Stimulated activated CD8-positive, alpha-beta memory T cell treated with anti-CD3 and anti-CD28 coated beads, Interleukin-2, amount 100 ng/mL, for 1 hour (primary cell): ENCODE results near the gene BUD31.
"Not testable (repeated sequence)": the region's sequence is repeated elsewhere in the genome, so short reads cannot be mapped to it uniquely, and the experiment has no call there.

Source experiments
- DNase-seq, 2 donors: peaks; one replicate each; pipeline ENCODE4 v3.0.0-alpha.2; 2020; ENCODE audit warnings: low read depth in 2 of 2

BUD31 gene

DNA sequence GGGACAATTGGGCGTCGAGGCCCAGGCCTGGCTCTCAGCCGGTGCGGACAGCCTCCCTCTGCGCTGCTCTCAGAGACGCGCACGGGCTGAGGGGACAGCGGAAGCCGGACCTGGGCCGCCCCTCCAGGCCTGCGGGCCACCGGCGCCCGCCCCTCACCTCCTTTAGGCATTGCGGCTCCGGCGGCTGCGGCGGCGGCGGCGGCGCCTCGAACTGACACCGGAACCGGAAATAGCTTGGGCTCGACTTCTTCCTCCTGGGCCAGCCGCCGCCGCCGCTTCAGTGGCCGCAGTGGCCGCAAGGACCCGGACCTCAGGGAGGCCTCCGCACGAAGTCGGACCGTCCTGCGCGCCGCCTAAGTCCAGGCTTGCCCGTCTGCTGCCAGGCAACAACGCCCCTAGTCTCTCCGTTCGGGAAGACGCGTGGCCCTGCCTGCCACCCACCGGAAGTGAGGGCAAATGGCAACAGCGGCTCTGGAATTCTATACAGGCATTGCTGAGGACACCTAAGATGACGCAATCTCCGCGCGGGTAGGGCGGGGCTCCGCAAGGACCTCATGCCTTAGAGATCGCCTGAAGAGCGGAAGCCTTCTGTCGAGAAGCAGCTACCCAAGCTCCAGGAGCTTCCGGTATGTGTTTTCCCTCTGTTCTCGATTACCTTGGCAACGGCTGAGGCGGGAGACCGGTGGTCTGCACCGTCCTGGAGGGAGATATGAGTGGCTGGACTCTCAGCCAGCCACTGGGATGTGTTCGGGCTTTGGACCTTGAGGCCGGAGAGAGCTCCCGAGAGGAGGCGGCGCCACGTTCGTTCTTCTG lies at the start of gene BUD31, which contains the start of gene PDAP1:
Gene BUD31 (plus strand): TSS at position 591 of the 813 bp plus-strand sequence. CDS start 2,124 bp downstream, outside the sequence.
Gene PDAP1 (minus strand): TSS at position 219 of the 813 bp plus-strand sequence. CDS start 49 bp downstream, at position 170.
- peak; percentile 88 to 91 for DNase-seq

DNA sequence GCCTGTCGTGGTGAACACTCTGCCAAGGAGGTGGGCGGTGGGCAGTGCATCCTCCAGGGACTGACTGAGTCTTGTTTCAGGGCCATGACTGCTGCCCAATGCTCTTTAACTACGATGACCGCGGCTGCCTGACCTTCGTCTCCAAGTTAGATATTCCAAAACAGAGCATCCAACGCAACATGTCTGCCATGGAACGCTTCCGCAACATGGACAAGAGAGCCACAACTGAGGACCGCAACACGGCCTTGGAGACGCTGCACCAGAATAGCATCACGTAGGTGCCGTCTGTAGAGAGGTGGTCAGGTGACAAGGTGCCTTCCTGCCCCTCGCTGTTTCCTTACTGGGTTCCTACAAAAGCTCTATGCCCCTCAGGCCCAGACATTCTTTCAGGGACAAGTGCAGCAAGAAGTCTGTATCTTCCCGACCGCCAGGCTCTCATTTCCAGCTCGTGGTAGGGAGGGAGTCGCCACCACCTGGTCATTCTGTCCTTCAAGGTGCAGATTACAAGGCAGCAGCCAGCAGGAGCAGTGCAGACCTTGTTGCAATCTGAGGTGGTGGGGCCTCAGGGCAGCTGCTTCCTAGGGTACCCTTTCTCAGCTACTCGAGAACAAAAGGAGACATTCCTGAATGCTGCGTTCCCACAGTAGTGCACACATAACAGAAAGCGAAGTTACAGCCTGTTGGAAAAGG lies 49.2 kb upstream of the BUD31 start:
- DNase-seq: no peak

DNA sequence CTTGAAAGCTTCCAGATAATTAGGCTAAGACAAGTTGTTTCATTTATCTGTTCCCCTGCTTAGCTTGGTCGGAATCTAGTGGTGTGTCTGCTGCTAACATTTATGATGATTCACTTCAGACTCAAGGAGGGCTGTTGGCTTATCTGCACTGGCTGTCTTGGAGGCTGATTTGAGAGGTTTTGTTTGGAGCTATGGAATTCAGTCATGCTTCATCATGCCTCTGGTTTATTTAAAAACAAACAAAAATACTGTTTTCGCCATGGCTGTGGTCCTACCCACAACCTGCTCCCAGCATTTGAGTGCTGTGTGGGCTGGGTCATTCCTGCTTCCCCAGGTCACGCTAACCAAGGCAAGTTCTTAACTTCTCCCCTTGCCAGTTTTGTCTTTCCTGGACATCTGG lies 46.0 kb upstream of the BUD31 start:
- DNase-seq: no peak

DNA sequence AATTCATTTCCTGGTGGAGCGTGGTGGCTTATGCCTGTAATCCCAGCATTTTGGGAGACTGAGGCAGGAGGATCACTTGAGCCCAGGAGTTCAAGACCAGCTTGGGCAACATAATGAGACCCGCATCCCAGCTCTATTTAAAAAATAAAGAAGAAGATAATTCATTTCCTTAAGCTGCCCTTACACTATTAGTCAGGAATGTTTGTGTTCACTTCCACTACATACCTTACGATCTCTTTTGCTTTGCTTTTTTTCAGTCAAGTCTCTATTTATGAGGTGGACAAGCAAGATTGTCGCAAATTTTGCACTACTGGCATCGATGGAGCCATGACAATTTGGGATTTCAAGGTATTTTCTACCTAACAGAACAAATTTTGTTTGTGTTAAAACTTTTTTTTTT lies 45.5 kb upstream of the BUD31 start:
- DNase-seq: no peak

DNA sequence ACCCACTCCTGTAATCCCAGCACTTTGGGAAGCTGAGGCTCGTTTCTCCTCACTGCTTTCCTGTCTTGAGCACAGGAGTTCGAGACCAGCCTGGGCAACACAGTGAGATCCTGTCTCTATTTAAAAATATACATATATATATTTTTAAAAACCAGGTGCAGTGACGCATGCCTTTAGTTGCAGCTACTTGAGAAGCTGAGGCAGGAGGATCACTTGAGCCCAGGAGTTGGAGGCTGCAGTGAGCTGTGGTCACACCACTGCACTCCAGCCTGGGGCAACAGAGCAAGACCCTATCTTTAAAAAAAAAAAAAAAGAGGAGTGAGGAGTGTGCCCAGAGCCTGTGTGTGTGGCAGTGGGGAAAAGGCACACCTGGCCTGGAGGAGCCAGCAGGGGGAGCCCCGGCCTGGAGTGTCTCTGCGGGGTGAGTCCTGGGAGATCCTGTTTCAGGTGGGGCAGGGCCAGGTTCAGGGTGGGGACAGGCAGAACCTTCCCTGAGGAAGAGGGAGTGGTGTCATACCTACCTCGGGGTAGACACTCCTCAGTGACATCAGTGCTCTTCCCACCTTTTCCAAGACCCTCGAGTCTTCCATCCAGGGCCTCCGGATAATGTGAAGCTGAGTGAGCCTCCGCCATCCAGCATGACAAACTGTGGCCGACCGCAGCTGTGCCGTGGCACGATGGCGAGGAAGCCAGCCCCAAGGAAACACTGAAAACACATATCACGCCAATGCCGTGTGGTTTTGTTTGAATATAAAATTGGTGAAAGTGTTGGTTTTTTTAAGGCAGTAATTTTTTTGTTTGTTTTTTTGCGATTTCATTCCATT lies 43.2 kb upstream of the BUD31 start:
- DNase-seq: peak; percentile 43 to 53

DNA sequence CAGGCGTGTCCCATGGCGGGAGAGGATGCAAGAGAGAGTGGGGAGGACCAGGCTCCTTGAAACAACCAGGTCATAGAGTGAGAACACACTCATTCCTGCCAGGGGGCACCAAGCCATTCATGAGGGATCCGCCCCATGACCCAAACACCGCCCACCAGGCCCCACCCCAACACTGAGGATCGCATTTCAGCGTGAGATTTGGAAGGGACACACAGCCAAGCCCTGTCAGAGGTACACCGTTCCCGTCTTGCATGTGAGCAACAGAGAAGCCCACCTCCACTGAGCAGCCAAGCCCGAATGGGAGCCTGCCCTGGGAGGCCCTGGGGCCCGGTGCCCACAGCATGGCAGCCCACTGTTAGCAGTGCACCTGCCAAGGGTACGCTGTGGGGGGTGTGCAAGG lies 42.1 kb upstream of the BUD31 start:
- no peak for DNase-seq

DNA sequence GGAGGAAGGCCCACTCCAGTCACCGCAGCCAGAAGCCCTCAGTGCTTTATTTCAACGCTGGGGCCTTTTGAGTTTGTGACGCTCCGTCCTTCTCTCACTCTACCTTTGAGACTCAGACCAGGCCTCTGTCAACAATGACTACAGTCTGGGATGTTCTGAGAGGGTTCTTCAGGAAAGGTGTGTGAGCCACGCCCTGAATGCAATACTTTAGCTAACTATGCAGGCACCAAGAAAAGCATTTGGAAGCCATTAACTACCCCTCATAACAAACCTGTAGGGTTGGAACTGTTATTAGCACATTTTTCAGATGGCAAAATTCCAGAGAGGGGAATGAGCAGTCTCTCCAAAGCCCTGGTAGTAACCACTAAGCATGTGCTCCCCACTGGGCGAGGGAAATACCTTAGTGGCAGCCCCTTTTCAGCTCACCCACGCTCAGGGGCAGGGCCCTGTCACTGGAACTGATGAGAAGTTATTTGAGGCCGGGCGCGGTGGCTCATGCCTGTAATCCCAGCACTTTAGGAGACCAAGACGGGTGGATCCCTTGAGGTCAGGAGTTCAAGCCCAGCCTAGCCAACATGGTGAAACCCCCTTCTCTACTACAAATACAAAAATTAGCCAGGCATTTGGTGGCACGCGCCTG lies 39.9 kb upstream of the BUD31 start:
- DNase-seq: no peak

DNA sequence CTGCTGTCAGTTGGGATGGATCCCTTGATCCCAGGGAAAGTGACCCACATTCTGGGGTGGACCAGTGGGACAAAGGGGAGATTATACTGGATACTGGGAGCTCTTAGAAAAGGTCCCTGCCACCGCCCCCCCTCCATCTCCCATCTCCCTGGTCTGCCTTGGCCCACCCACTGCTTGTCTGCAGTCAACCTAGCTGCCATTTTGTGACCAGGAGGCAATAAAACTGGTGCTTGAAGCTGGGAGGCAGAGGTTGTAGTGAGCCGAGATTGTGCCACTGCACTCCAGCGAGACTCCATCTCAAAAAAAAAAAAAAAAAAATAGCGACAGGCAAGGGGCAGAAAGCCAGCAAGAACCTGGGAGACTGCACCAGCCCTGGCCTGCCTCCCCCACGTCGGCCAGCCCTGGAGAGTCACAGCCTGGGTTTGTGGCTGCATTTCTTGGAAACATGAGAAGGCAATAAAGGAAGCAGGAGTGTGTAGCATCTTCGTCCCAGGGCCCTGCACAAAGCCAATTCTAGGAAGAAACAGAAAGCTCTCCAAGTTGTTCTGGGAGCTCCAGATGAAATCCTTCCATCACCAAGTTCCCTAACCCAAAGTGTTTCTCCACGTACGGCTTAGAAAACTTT lies 38.9 kb upstream of the BUD31 start:
- no peak for DNase-seq

DNA sequence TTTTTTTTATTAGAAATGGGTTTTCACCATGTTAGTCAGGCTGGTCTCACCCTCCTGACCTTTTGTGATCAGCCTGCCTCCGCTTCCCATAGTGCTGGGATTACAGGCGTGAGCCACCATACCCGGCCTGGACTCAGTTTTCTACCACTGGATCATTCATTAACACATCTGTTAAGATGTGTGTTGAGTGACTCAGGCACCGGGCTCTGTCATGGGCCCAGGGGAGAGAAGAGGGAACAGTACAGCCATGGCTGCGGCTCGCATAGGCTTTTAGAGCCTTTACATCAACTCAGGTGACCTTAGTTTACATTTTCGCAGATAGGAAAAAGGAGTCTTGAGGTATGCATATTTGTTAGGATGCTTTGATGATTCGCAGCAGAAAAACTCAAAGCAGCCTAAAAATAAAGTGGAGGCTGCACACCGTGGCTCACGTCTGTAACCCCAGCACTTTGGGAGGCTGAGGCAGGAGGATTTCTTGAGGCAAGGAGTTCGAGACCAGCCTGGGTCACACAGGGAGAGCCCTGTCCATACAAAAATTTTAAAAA lies 37.3 kb upstream of the BUD31 start:
- DNase-seq: no peak

DNA sequence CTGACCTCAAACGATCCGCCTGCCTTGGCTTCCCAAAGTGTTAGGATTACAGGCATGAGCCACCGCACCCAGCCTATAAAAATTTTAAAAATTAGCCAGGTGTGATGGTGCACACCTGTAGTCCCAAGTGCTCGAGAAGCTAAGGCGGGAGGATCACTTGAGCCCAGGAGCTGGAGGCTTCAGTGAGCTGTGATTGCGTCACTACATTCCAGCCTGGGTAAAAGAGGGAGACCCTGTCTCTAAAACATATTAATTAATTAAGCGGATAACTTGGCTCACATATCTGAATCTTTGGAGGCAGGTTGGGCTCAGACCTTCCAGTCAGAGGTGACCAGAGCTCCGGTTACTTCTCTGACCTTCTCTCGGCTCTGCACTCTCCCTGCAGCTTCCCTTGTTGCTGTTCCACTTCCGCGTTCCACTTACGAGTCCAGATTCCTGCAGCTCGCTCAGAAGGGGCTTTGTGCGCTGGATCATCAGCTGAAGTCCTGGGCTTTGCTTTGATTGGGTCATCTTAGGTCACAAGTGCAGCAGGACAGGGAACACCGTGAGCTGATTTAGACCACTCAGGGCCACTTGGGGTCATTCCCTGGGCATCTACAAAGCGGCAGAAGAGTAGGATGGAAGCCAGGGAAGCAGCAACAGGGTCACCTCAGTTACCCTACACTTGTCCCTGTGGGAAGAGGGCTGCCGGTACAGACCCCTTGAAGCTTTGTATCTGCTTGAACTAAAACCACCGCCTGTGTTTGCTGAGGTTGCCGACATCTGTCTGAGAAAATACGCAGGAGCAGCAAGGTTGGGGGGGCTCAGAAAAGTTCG lies 36.3 kb upstream of the BUD31 start:
- no peak for DNase-seq

DNA sequence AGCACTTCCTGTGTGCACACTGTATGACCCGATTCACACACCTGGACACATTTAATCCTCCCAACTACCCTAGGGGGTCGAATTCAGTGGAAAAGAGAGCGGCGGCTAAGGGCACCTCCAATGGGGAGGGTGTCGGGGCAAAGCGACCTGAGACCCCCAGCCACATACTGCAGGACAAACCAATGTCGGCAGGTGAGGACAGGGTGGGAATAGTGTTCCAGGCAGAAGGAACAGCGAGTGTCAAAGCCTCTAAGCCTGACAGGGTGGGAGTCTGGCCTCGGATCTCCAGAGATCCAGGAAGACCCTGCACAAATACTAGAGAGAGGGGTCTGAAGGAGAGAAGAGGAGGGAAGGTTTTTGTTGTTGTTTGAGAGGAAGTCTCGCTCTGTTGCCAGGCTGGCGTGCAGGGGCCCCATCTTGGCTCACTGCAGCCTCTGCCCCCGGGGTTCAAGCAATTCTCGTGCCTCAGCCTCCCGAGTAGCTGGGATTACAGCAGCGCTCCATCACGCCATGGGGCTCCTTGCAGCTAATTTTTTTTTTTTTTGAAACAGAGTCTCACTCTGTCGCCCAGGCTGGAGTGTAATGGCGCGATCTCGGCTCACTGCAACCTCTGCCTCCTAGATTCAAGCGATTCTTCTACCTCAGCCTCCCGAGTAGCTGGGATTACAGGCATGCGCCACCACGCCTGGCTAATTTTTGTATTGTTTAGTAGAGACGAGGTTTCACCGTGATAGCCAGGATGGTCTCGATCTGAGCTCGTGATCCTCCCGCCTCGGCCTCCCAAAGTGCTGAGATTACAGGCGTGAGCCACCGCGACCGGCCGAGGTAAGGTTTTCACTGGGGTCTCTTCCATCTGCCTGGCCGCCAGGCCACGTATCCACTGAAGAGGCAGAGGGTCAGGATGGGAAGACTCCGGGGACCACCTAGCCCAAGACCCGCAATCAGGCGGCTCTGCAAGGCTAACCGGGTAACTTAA lies 35.4 kb upstream of the BUD31 start:
- DNase-seq: no peak

DNA sequence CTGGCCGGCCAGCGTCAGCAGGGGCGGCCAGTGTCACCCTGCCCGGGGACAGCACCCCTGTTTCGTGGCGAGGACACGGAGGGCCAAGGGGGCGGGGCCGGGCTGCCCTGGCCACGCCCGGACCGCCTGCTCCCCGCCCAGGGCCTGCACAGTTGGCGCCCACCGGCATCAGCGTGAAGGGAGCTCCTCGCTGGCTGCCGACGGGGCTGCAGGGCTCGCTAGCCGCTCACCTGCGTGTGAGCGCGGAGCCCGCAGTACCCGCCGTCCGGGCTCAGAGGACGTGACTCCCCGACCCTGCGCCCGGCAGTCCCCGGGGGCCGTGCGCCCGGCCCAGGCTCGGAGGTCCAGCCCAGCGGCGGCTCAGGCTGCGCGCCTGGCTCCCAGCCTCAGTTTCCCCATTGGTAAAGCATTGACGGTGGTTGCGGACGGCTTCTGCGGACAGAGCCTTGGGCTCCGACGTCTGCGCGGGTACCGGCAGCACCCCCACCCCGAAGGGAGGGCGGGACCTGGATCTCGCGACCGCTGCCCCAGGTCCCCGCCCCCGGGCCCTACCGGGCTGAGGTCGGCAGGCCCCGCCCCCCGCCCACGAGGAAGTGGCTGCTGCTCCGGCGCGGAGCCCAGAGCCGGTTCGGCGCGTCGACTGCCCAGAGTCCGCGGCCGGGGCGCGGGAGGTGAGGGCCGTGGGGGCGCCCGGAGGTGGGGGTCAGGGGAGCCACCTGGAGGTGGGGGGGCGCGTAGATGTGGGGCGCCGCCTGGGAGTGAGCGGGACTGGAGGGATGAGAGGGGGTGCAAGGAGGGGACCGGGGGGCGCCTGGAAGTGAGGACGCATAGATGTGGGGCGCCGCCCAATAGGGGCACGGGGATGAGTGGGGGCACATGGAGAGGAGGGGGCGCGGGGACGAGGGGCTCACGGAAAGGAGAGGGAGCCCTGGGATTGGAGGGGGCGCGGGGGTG lies 34.4 kb upstream of the BUD31 start, which contains the start of gene ARPC1B:
Gene ARPC1B (plus strand): TSS at position 620 of the 954 bp plus-strand sequence. CDS start 10,985 bp downstream, outside the sequence.
- peak; percentile 56 to 75 for DNase-seq

DNA sequence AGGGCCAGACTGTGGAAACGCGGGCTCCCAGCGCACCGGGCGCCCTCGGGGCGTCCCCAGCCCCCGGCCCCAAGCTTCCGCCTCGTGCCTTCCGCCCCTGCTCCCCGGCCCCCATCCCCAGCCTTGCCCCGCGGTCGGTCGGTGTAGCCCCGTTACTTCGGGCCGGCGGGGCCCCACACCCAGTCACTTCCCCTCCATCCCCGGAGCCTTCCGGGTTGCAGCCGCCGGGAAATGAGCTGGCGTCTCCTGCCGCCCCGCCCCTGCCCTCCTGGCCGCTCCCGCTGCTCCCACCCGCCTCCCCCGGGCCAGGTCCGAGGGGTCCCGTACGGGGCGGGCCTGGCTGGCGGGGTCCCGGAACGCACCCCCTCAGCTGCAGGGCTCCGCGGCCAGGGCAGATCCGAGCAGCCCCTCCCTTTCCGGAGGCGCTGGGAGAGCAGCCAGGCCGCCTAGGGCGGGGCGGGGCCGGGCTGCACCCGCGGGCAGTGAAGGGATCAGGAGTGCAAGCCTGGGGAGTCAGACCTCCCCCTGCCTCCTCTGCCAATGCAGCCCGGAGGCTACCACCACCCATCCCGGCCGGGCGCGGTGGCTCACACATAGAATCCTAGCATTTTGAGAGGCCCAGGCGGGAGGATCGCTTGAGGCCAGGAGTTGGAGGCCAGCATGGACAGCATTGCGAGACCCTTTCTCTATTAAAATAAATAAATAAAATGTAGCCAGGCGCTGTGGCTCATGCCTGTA lies 33.5 kb upstream of the BUD31 start:
- DNase-seq: peak in 1 of 2 donors; percentile 39

DNA sequence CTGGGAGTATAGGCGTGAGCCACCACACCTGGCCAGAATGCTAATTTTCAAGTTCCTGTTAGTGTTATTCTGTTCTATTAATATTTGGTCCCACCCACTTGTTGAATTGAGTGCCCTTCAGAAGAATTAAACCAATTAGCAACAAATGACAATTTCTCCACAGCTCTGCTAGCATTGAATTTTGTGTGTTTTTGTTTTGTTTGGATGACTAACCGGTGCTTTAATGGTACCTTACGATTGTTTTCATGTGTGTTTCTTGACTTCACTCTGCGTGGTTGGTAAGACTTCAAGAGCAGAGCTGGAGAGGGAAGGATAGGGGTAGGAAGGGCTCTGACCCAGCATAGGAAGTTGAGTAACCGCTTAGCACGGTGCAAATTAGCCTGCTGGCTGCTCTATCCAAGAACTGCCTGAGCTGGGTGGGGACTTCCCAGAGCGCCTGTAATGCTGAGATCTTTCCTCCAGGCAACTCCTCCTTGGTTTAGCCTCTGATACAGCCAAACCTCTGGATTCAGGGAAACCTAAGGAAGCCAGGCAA lies 29.7 kb upstream of the BUD31 start:
- no peak for DNase-seq

DNA sequence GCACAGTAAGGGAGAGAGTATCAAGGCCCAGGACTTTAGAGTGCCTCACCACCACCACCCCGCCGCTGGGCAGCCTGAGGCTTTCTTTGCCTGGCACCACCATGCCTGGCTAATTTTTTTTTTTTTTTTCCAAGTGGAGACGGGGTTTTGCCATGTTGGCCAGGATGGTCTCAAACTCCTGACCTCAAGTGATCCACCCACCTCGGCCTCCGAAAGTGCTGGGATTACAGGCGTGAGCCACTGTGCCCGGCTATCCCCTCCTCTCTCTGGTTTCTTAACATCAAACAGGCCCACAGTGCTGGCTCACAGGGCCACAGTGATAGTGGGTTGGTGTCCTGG lies 29.1 kb upstream of the BUD31 start:
- DNase-seq: not testable (repeated sequence)

DNA sequence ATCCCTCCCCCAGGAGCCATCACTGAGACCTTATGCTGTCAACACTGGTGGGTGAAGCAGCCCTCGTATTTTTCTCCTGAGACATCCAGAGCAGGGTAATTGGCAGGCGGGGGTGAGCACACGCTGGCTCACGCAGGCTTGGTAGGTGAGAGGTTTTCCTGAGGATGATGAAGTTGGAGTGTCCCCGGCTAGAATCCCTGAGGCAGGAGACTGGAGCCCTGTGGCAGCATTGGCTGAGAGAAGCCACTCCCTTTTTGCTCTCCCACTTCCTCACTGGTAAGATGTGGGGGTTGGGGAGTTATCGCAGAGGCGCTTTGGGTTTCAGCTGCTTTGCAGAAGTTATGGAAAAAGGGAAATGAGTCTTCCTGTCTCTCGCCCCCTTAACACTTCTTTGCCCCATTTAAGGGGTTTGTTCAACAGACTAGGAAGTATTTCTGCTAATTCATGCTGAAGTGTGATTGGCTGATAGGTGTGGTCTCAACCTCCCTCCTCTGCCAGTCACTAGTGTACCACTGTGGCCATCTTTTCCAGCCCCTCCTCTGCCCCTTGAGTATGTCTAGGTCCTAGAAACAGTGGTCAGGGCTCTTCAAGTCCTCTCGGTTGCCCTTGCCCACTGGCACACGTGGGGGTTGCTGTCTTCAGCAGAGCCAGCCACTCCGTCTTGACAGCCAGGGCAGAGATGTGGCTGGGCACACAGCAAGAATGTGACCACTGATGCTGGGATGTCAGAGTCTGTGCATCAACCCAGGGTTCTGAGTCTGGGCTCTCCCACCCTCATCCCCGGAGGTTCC lies 28.5 kb upstream of the BUD31 start:
- no peak for DNase-seq
